Gastroesophageal sphincter (tissue), 4 donors: ENCODE data around the gene ULK4. TPM values are rescaled to one million over a fixed set of nuclear protein-coding genes. Genes with fewer than 3 reads are reported as not detected.

Experiments used
- ATAC-seq: fragments of 150-250 bp; one replicate; pipeline ENCODE4 v1.9.1; 2016; ENCODE audit warnings: mild to moderate bottlenecking, moderate library complexity
- H3K27ac ChIP-seq, 4 donors: fragments of 200-600 bp; sonication (generic) in 3 of 4; 1 replicate in 3 of 4; 2 replicates in 1 of 4; pipeline ENCODE4 v1.5.1; 2016 to 2019
- H3K27me3 ChIP-seq: fragments of 200-600 bp; sonication (generic); one replicate; pipeline ENCODE4 v1.5.1; 2019
- H3K36me3 ChIP-seq, 2 donors: fragments of 200-600 bp; sonication (generic); one replicate each; pipeline ENCODE4 v1.5.1; 2019; ENCODE audit warnings: control low read depth in 1 of 2
- H3K4me1 ChIP-seq, 3 donors: fragments of 200-600 bp; sonication (generic); 1 replicate in 2 of 3; 2 replicates in 1 of 3; pipeline ENCODE4 v1.5.1; 2016 to 2019; ENCODE audit warnings: control low read depth in 2 of 3
- H3K4me3 ChIP-seq, 2 donors: fragments of 200-600 bp; sonication (generic); one replicate each; pipeline ENCODE4 v1.5.1; 2019; ENCODE audit warnings: mild to moderate bottlenecking in 1 of 2, moderate library complexity in 1 of 2
- H3K9me3 ChIP-seq, 3 donors: fragments of 200-600 bp; sonication (generic); one replicate each; pipeline ENCODE4 v1.5.1; 2017 to 2019; ENCODE audit warnings: control low read depth in 2 of 3
- EP300 ChIP-seq: sonication (generic); formaldehyde crosslinking; IDR thresholded peaks from one replicate; pipeline ENCODE4 v1.6.1; 2017; ENCODE audit warnings: antibody characterized with exemption, mild to moderate bottlenecking
- POLR2A ChIP-seq, 2 donors: fragments of 450-650 bp; IDR thresholded peaks; one replicate each; pipeline ENCODE4 v1.6.1; 2017; ENCODE audit warnings: antibody characterized with exemption in 2 of 2, mild to moderate bottlenecking in 2 of 2, moderate library complexity in 1 of 2
- POLR2AphosphoS5 ChIP-seq: sonication (generic); formaldehyde crosslinking; IDR thresholded peaks from one replicate; pipeline ENCODE4 v1.6.1; 2017; ENCODE audit warnings: antibody characterized with exemption
- WGBS, 2 donors: methylation state at CpG; one replicate each; pipeline ENCODE4 v1.1.5; 2018; ENCODE audit warnings: low coverage in 1 of 2; 5-methylcytosine and 5-hydroxymethylcytosine counted together
- total RNA-seq, 4 donors: library from RNA; depleted of rRNA; stranded (reverse); fragments of >200 nt; gene quantifications; one replicate each; pipeline ENCODE4 v1.1.0, GENCODE V29; 2016
- TF ChIP-seq, protein P1 (sequence below), 4 experiments: fragments of 200-600 bp in 2 of 4; fragments of 450-650 bp in 2 of 4; sonication (generic) in 1 of 4; IDR thresholded peaks; one replicate each; pipeline ENCODE4 v1.5.1; 2017 to 2019; ENCODE audit warnings: antibody characterized with exemption in 4 of 4, mild to moderate bottlenecking in 2 of 4, moderate library complexity in 2 of 4

ULK4 gene
- total RNA-seq, 4 donors from 2014 or later, result 3.8 to 15.4 (median 8.8) TPM

DNA sequence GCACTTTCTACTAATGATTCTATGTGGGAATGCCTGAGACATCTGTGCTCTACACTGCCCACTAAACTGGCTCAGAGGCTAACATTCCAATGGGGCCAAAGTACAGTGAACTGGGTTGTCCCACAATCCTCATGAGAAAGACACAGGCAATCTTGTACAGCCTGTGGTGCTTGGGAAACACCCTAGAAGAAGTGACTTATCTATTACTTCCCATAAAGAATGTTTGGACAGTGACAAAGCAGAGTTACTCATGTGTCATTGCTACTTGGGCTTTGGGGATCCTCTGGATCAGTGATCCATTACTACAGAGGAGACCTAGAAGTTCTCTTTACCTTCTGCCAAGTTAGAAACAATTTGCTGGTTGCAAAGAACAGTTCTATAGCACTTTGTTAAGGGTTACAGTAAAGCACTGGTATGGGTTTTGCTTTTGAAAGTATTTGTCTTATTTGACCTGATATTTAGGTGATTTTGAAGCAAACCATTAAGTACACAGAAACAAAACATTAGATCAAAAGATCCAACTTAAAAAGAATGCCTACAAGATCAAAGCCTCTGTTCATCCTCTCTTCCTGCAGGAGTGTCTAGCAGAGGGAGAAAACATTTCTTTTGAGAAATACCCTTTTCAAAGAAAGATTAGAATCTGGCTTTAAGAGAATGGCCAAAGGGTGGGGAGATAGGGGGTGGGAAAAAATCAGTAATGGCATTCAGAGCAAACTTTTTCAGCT, 686.8 kb downstream of the ULK4 start:
- Histone ChIP-seq H3K27ac (no peak overlapping the region), H3K9me3 (peaks cover 0 to 6% (median 0%) of the 10 kb centered on the region in 3 donors), H3K27me3 (no peaks in the 10 kb centered on the region), H3K36me3 (no peaks in the 10 kb centered on the region), H3K4me1 (no peaks in the 10 kb centered on the region), H3K4me3 (no peak overlapping the region)
- ATAC-seq, result no peak
- TF ChIP-seq, protein P1, sequence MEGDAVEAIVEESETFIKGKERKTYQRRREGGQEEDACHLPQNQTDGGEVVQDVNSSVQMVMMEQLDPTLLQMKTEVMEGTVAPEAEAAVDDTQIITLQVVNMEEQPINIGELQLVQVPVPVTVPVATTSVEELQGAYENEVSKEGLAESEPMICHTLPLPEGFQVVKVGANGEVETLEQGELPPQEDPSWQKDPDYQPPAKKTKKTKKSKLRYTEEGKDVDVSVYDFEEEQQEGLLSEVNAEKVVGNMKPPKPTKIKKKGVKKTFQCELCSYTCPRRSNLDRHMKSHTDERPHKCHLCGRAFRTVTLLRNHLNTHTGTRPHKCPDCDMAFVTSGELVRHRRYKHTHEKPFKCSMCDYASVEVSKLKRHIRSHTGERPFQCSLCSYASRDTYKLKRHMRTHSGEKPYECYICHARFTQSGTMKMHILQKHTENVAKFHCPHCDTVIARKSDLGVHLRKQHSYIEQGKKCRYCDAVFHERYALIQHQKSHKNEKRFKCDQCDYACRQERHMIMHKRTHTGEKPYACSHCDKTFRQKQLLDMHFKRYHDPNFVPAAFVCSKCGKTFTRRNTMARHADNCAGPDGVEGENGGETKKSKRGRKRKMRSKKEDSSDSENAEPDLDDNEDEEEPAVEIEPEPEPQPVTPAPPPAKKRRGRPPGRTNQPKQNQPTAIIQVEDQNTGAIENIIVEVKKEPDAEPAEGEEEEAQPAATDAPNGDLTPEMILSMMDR (IDR thresholded peaks at IDR 0.05), result no peak
- TF ChIP-seq POLR2AphosphoS5, result no peak
- no peak for TF ChIP-seq EP300
- no peak for TF ChIP-seq POLR2A (IDR thresholded peaks at IDR 0.05)

DNA sequence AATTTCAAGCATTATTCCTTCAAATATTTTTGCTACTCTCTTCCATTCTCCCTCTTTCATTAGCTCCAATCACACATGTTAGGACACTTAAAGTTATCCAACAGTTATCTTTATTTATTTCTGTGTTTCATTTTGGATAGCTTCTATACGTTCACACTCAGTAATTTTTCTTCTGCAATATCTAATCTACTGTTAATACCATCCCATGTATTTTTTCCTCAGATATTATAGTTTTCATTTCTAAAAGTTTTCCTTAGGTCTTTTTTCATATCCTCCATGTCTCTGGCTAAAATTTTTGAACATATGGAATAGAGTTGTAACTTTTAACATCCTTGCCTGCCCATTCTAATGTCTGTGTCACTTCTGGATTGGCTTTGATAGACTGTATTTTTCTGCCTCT, 689.2 kb downstream of the ULK4 start:
- Histone ChIP-seq H3K4me1 (no peaks in the 10 kb centered on the region), H3K4me3 (no peak overlapping the region), H3K27me3 (no peaks in the 10 kb centered on the region), H3K9me3 (peaks cover 0 to 6% (median 0%) of the 10 kb centered on the region in 3 donors), H3K27ac (no peak overlapping the region), H3K36me3 (no peaks in the 10 kb centered on the region)
- ATAC-seq, result no peak
- TF ChIP-seq, protein P1 (IDR thresholded peaks at IDR 0.05), result no peak
- TF ChIP-seq POLR2A (IDR thresholded peaks at IDR 0.05) (no peak), EP300 (no peak), POLR2AphosphoS5 (no peak)
- WGBS, 2 donors, result 65 to 91% methylated on average over 1 of the region's 1 CpG

DNA sequence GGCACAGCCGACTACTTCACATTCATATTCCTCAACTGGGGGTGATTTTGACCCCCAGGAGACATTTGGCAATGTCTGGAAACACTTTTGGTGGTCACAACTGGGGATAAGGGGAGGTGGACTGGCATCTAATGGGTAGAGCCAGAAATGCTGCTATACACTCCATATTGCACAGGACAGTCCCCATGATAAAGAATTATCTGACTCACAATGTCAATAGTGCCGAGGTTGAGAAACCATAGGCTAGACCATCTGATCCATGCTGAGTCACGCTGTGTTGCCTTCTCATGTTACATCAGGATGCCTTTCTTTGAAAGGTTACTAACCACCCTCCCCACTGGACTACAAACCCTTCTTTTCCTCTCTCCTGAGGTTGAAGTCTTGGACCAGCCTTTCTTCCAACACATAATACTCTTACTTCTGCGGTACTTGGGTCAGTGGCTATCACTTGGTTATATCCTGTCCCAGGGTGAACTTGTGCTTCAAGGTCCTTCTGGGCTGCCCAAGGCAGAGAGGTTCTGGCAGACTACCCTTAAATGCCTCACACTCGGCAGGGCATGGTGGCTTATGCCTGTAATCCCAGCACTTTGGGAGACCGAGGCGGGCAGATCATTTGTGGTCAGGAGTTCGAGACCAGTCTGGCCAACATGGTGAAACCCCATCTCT, 693.8 kb downstream of the ULK4 start:
- ATAC-seq, result no peak
- no peak overlapping the region for H3K27ac ChIP-seq
- TF ChIP-seq POLR2A (IDR thresholded peaks at IDR 0.05) (no peak), EP300 (no peak)
- TF ChIP-seq, protein P1 (IDR thresholded peaks at IDR 0.05), result no peak

GRCh38 chr3:41265823-41266273, 696.1 kb downstream of the ULK4 start:
- H3K27me3 ChIP-seq, result no peaks in the 10 kb centered on the region
- H3K36me3 ChIP-seq, result no peaks in the 10 kb centered on the region
- no peak overlapping the region for H3K27ac ChIP-seq
- H3K9me3 ChIP-seq, result no peaks in the 10 kb centered on the region
- H3K4me1 ChIP-seq, result no peaks in the 10 kb centered on the region
- ATAC-seq, result no peak
- WGBS, 2 donors, result 29% methylated on average over 2 of the region's 3 CpGs; no CpG with 5 or more reads in 1 of the 2 donors
- TF ChIP-seq POLR2AphosphoS5, result no peak
- no peak overlapping the region for H3K4me3 ChIP-seq

More for the DNA sequence above, 693.8 kb downstream of the ULK4 start:
- H3K4me3 ChIP-seq, result no peak overlapping the region
- no peaks in the 10 kb centered on the region for H3K4me1 ChIP-seq
- no peaks in the 10 kb centered on the region for H3K27me3 ChIP-seq
- WGBS, 2 donors, result 84 to 100% methylated on average over 2 to 5 of the region's 8 CpGs
- no peaks in the 10 kb centered on the region for H3K36me3 ChIP-seq
- peaks cover 0 to 1% (median 0%) of the 10 kb centered on the region in 3 donors for H3K9me3 ChIP-seq

DNA sequence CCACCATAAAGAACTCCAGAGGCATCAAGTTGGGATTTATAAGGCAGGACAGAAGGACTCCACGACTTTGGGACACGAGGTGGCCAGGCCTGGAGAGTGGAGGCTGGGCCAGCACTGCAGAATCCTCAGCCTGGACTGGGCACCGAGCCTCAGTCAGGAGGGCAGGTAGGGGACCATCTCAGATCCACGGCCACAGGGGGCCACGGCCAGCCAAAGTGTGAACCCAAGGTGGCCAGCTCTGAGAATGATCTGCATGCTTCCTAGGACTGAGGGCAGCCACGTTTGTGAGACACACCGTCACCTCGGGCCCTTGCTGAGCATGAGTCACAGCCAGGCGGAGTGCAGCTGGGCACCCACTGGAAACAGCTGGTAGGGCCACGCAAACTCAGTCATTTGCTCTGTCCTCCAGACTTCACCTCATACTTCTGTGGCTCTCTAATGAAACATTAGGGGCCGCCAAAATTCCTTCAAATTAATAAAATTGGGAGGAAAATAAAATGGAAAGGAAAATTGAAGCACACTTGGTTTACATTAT, 696.8 kb downstream of the ULK4 start:
- WGBS, 2 donors, result 94 to 96% methylated on average over 2 to 4 of the region's 11 CpGs
- H3K27ac ChIP-seq, result no peak overlapping the region
- no peaks in the 10 kb centered on the region for H3K4me1 ChIP-seq
- H3K27me3 ChIP-seq, result no peaks in the 10 kb centered on the region
- no peak for ATAC-seq
- no peaks in the 10 kb centered on the region for H3K36me3 ChIP-seq
- no peak overlapping the region for H3K4me3 ChIP-seq
- H3K9me3 ChIP-seq, result no peaks in the 10 kb centered on the region
- TF ChIP-seq, protein P1 (IDR thresholded peaks at IDR 0.05), result no peak
- TF ChIP-seq EP300, result no peak
- no peak for TF ChIP-seq POLR2A (IDR thresholded peaks at IDR 0.05)
- TF ChIP-seq POLR2AphosphoS5, result no peak
